IMR-90 (cell line): ENCODE measurements around the gene CMTM7. TPM values are rescaled to one million over a fixed set of nuclear protein-coding genes. Genes with fewer than 3 reads are reported as not detected.

Experiments
- ATAC-seq: fragments of 200-7000 bp; cut with Tn5 transposase; 2 replicates; pipeline ENCODE4 v1.9.1; 2020; ENCODE audit warnings: low read depth, mild to moderate bottlenecking, moderate library complexity
- BruUV-seq: library from RNA; stranded (reverse); fragments of 400-500 nt; replicated peaks from 2 replicates; lab custom pipeline; 2021; lab: Mats Ljungman, UMichigan
- CTCF ChIA-PET: fragments of 300-600 bp; formaldehyde crosslinking; extraction: SDS; loops from one replicate; lab custom pipeline; 2021; ENCODE audit warnings: antibody characterized with exemption; lab: Yijun Ruan, JAX
- POLR2A ChIA-PET: fragments of 300-600 bp; sonication (Branson Sonifier 250); formaldehyde crosslinking; loops from one replicate; lab custom pipeline; 2022; ENCODE audit warnings: antibody characterized with exemption; ENCODE audit not compliant: unreplicated experiment; lab: Charles Lee
- DNase-seq: peaks from one replicate; pipeline ENCODE4 v3.0.0; 2013
- H2AFZ ChIP-seq: replicated peaks from 2 replicates; pipeline ENCODE3; 2013; ENCODE audit warnings: low read length, mild to moderate bottlenecking; ENCODE audit not compliant: poor library complexity
- H2AK5ac ChIP-seq: 2 replicates; pipeline ENCODE4 v1.6.1; 2013; ENCODE audit warnings: low read depth, low read length, inconsistent platforms
- H2AK9ac ChIP-seq: replicated peaks from 2 replicates; pipeline ENCODE3; 2013; ENCODE audit warnings: mild to moderate bottlenecking, low read depth, low read length, moderate library complexity; ENCODE audit not compliant: poor library complexity
- H2BK120ac ChIP-seq: 2 replicates; pipeline ENCODE4 v1.6.1; 2013; ENCODE audit warnings: low read depth, low read length, inconsistent platforms
- H2BK15ac ChIP-seq: 3 replicates; pipeline ENCODE4 v1.6.1; 2013; ENCODE audit warnings: low read depth, low read length, inconsistent platforms
- H2BK20ac ChIP-seq: 2 replicates; pipeline ENCODE4 v1.6.1; 2013; ENCODE audit warnings: low read depth, mild to moderate bottlenecking, inconsistent platforms, low read length, moderate library complexity
- H2BK5ac ChIP-seq: 2 replicates; pipeline ENCODE4 v1.6.1; 2013; ENCODE audit warnings: mild to moderate bottlenecking, low read depth, low read length, inconsistent platforms; ENCODE audit not compliant: poor library complexity, severe bottlenecking
- H3K14ac ChIP-seq: replicated peaks from 2 replicates; pipeline ENCODE4 v1.6.1; 2013; ENCODE audit warnings: low read depth, low read length, inconsistent platforms
- H3K18ac ChIP-seq: 2 replicates; pipeline ENCODE4 v1.6.1; 2013; ENCODE audit warnings: low read depth, low read length, control low read depth
- H3K23ac ChIP-seq: 2 replicates; pipeline ENCODE4 v1.6.1; 2013; ENCODE audit warnings: low read depth, low read length, inconsistent platforms
- H3K27ac ChIP-seq: 2 replicates; pipeline ENCODE4 v1.5.1; 2013; ENCODE audit warnings: mild to moderate bottlenecking, control low read depth, low read length; ENCODE audit not compliant: insufficient read depth
- H3K27me3 ChIP-seq: 2 replicates; pipeline ENCODE4 v1.6.1; 2013; ENCODE audit warnings: low read length; ENCODE audit not compliant: control insufficient read depth, insufficient read depth
- H3K36me3 ChIP-seq: 2 replicates; pipeline ENCODE4 v1.6.1; 2013; ENCODE audit warnings: low read length, mixed read lengths; ENCODE audit not compliant: control insufficient read depth, insufficient read depth
- H3K4ac ChIP-seq: 2 replicates; pipeline ENCODE4 v1.6.1; 2013; ENCODE audit warnings: low read depth, low read length, inconsistent platforms
- H3K4me1 ChIP-seq: 2 replicates; pipeline ENCODE4 v1.6.1; 2013; ENCODE audit warnings: low read length, mixed read lengths; ENCODE audit not compliant: control insufficient read depth, insufficient read depth
- H3K4me2 ChIP-seq: 2 replicates; pipeline ENCODE4 v1.6.1; 2013; ENCODE audit warnings: low read depth, mild to moderate bottlenecking, control low read depth, low read length, moderate library complexity
- H3K4me3 ChIP-seq: 2 replicates; pipeline ENCODE4 v1.5.1; 2013; ENCODE audit warnings: low read depth, mild to moderate bottlenecking, control low read depth, low read length, moderate library complexity; ENCODE audit not compliant: insufficient read depth
- H3K56ac ChIP-seq: 2 replicates; pipeline ENCODE4 v1.6.1; 2013; ENCODE audit warnings: low read length, inconsistent platforms; ENCODE audit not compliant: insufficient read depth; ENCODE audit errors: extremely low read depth
- H3K79me1 ChIP-seq, 2 experiments: 2 replicates each; pipeline ENCODE4 v1.6.1; 2013; ENCODE audit warnings: low read length in 2 of 2, inconsistent platforms in 1 of 2, low read depth in 1 of 2
- H3K9ac ChIP-seq: 2 replicates; pipeline ENCODE4 v1.6.1; 2013; ENCODE audit warnings: low read depth, low read length, control low read depth
- H3K9me1 ChIP-seq: 2 replicates; pipeline ENCODE4 v1.6.1; 2013; ENCODE audit warnings: low read length, inconsistent platforms; ENCODE audit not compliant: insufficient read depth
- H3K9me3 ChIP-seq: 2 replicates; pipeline ENCODE4 v1.6.1; 2013; ENCODE audit warnings: low read length; ENCODE audit not compliant: control insufficient read depth, insufficient read depth
- H4K20me1 ChIP-seq: 2 replicates; pipeline ENCODE4 v1.6.1; 2013; ENCODE audit warnings: low read length, inconsistent platforms; ENCODE audit not compliant: insufficient read depth
- H4K5ac ChIP-seq: 2 replicates; pipeline ENCODE4 v1.6.1; 2013; ENCODE audit warnings: mild to moderate bottlenecking, low read depth, low read length, control low read depth
- H4K8ac ChIP-seq, 2 experiments: 2 replicates each; pipeline ENCODE4 v1.6.1; 2013; ENCODE audit warnings: low read depth in 2 of 2, low read length in 2 of 2, control low read depth in 1 of 2, inconsistent platforms in 1 of 2
- H4K91ac ChIP-seq: 2 replicates; pipeline ENCODE4 v1.6.1; 2013; ENCODE audit warnings: low read depth, low read length, inconsistent platforms; ENCODE audit not compliant: insufficient read depth
- BHLHE40 ChIP-seq: fragments of 150-350 bp; IDR thresholded peaks from 2 replicates; pipeline ENCODE4 v1.6.1; 2016; ENCODE audit warnings: mild to moderate bottlenecking, low read depth, low read length
- CTCF ChIP-seq: conservative IDR thresholded peaks from 2 replicates; pipeline ENCODE4 v1.5.1; 2012; ENCODE audit warnings: mild to moderate bottlenecking, low read depth, low read length, improper control_type of control experiment
- MAFK ChIP-seq: IDR thresholded peaks from 2 replicates; pipeline ENCODE4 v1.6.1; 2012; ENCODE audit warnings: low read depth, low read length, improper control_type of control experiment
- USF2 ChIP-seq: fragments of 150-350 bp; IDR thresholded peaks from 2 replicates; pipeline ENCODE4 v1.6.1; 2017; ENCODE audit warnings: mild to moderate bottlenecking, antibody characterized with exemption, low read length, low read depth
- WGBS, 2 experiments: methylation state at CpG; one replicate each; pipeline versions ENCODE4 v1.1.5 to v1.1.7; 2013; ENCODE audit warnings: missing lambda C conversion rate in 2 of 2; ENCODE audit not compliant: insufficient read length in 1 of 2; ENCODE audit errors: extremely low coverage in 2 of 2; 5-methylcytosine and 5-hydroxymethylcytosine counted together
- dilution Hi-C: fragments of 300-500 bp; cut with HindIII; formaldehyde crosslinking; loops from one replicate; pipeline ENCODE4 v1.14.3; 2018; ENCODE audit warnings: low sequenced_read_pairs; ENCODE audit not compliant: unreplicated experiment
- in situ Hi-C: fragments of 300-500 bp; cut with MboI; formaldehyde crosslinking; loops from 3 replicates; pipeline ENCODE4 v1.14.3; 2019; ENCODE audit warnings: low sequenced_read_pairs, inconsistent platforms, mixed read lengths
- intact Hi-C: fragments of 100-400 bp; cut with micrococcal nuclease; formaldehyde crosslinking; loops from 2 replicates; pipeline ENCODE4 v1.10.0; 2022
- polyA plus RNA-seq, 3 experiments: library from polyadenylated mRNA; depleted of rRNA; stranded (reverse); fragments of >200 nt; gene quantifications; 2 replicates each; pipeline ENCODE4 v1.2.3, GENCODE V29; 2012; ENCODE audit warnings: low replicate concordance in 1 of 3
- total RNA-seq: library from RNA; depleted of rRNA; stranded (reverse); fragments of >200 nt; gene quantifications from 2 replicates; pipeline ENCODE4 v1.2.3, GENCODE V29; 2012

Gene CMTM7
- total and polyA plus RNA-seq, 2 of the 4 experiments (the other 2 are of a cell fraction) = 3.4 to 31.4 TPM

- Histone ChIP-seq H3K79me1 (peaks cover 14 to 35% of the 10 kb centered on the region in 2 experiments; a peak in 3 of 4 replicates), H3K18ac (no peak overlapping the region), H4K5ac (no peak overlapping the region), H3K27ac (no peak overlapping the region), H2BK20ac (0 out of 2 replicates have a peak overlapping the region, but pooled peaks have one; percentile 11), H2BK5ac (no peak overlapping the region), H2AK9ac (no peak overlapping the region), H3K14ac (no peak overlapping the region), H3K4me1 (peaks cover 11% of the 10 kb centered on the region), H3K4me3 (no peak overlapping the region), H3K23ac (no peak overlapping the region), H2AFZ (no peak overlapping the region), H3K4ac (no peak overlapping the region), H4K91ac (no peak overlapping the region), H3K36me3 (peaks cover 9% of the 10 kb centered on the region), H3K9ac (no peak overlapping the region), H4K20me1 (peaks cover 18% of the 10 kb centered on the region), H3K9me1 (peaks cover 17% of the 10 kb centered on the region), H3K4me2 (no peak overlapping the region), H3K56ac (no peak overlapping the region), H3K27me3 (no peaks in the 10 kb centered on the region), H2BK120ac (no peak overlapping the region), H4K8ac (no peak overlapping the region), H3K9me3 (no peaks in the 10 kb centered on the region), H2AK5ac (0 out of 2 replicates have a peak overlapping the region, but pooled peaks have one; percentile 6), H2BK15ac (no peak overlapping the region)
- intact Hi-C loops = no loop called here
- dilution Hi-C loops = no loop called here
- no TSS peak for BruUV-seq
- ChIA-PET POLR2A (no interaction called here), CTCF (interaction anchor here (0.5 to 1.3 kb wide), 3 partner anchors 14 to 80 kb away, joined by 4 to 5 read pairs (median 4); no protein-coding TSS in a partner anchor)
- ATAC-seq (no peak), DNase-seq (no peak)
- WGBS, 2 experiments = no CpG with 5 or more reads among the region's 5 CpGs
- TF ChIP-seq USF2 (no peak), CTCF (no peak), MAFK (peak; percentile 46), BHLHE40 (no peak)
- in situ Hi-C loops = no loop called here
Measured at GRCh38 chr3:32470362-32470761, 78.7 kb downstream of the CMTM7 start.
